Measurements from ENCODE around the gene KIAA0825.

GRCh38 chr5:94480486-94480885 lies 137.9 kb downstream of the KIAA0825 start:
- TF ChIP-seq CTCF (IDR thresholded peaks at IDR 0.05) (no peak), POLR2A (IDR thresholded peaks at IDR 0.05) (no peak)

Measured in Peyer's patch (tissue), 4 donors.